Suprapubic skin (tissue), 4 donors: Measurements from ENCODE around the gene EVA1C. TPM values are rescaled to one million over a fixed set of nuclear protein-coding genes. Genes with fewer than 3 reads are reported as not detected.

Source experiments
- DNase-seq, 2 donors: peaks; one replicate each; pipeline ENCODE4 v3.0.0-alpha.2; 2019; ENCODE audit warnings: low spot score in 2 of 2
- H3K27ac ChIP-seq: fragments of 200-600 bp; sonication (generic); one replicate; pipeline ENCODE4 v1.5.1; 2019
- H3K27me3 ChIP-seq: fragments of 200-600 bp; sonication (generic); one replicate; pipeline ENCODE4 v1.5.1; 2019
- H3K36me3 ChIP-seq: fragments of 200-600 bp; sonication (generic); one replicate; pipeline ENCODE4 v1.5.1; 2019
- H3K4me1 ChIP-seq: fragments of 200-600 bp; sonication (generic); one replicate; pipeline ENCODE4 v1.5.1; 2019
- H3K4me3 ChIP-seq: fragments of 200-600 bp; sonication (generic); one replicate; pipeline ENCODE4 v1.5.1; 2019; ENCODE audit warnings: mild to moderate bottlenecking
- H3K9me3 ChIP-seq: fragments of 200-600 bp; sonication (generic); one replicate; pipeline ENCODE4 v1.5.1; 2019
- EP300 ChIP-seq: sonication (generic); formaldehyde crosslinking; IDR thresholded peaks from one replicate; pipeline ENCODE4 v1.6.1; 2017; ENCODE audit warnings: antibody characterized with exemption
- POLR2A ChIP-seq, 2 donors: fragments of 450-650 bp; IDR thresholded peaks; one replicate each; pipeline ENCODE4 v1.6.1; 2017; ENCODE audit warnings: antibody characterized with exemption in 2 of 2, mild to moderate bottlenecking in 2 of 2, moderate library complexity in 2 of 2
- POLR2AphosphoS5 ChIP-seq, 3 donors: sonication (generic); formaldehyde crosslinking; IDR thresholded peaks; one replicate each; pipeline ENCODE4 v1.6.1; 2017; ENCODE audit warnings: antibody characterized with exemption in 3 of 3
- WGBS: methylation state at CpG from one replicate; pipeline ENCODE4 v1.1.5; 2018; 5-methylcytosine and 5-hydroxymethylcytosine counted together
- total RNA-seq, 4 donors: library from RNA; depleted of rRNA; stranded (reverse); fragments of >200 nt; gene quantifications; one replicate each; pipeline ENCODE4 v1.1.0, GENCODE V29; 2016
- TF ChIP-seq, protein P1 (sequence below), 2 donors: fragments of 200-600 bp in 1 of 2; fragments of 450-650 bp in 1 of 2; sonication (generic) in 1 of 2; IDR thresholded peaks; one replicate each; pipeline ENCODE4 v1.5.1; 2016 to 2019; ENCODE audit warnings: antibody characterized with exemption in 2 of 2, mild to moderate bottlenecking in 1 of 2, moderate library complexity in 1 of 2

Gene EVA1C
- total RNA-seq, 4 donors from 2014 or later: 57.1 to 98.6 (median 63.2) TPM

DNA sequence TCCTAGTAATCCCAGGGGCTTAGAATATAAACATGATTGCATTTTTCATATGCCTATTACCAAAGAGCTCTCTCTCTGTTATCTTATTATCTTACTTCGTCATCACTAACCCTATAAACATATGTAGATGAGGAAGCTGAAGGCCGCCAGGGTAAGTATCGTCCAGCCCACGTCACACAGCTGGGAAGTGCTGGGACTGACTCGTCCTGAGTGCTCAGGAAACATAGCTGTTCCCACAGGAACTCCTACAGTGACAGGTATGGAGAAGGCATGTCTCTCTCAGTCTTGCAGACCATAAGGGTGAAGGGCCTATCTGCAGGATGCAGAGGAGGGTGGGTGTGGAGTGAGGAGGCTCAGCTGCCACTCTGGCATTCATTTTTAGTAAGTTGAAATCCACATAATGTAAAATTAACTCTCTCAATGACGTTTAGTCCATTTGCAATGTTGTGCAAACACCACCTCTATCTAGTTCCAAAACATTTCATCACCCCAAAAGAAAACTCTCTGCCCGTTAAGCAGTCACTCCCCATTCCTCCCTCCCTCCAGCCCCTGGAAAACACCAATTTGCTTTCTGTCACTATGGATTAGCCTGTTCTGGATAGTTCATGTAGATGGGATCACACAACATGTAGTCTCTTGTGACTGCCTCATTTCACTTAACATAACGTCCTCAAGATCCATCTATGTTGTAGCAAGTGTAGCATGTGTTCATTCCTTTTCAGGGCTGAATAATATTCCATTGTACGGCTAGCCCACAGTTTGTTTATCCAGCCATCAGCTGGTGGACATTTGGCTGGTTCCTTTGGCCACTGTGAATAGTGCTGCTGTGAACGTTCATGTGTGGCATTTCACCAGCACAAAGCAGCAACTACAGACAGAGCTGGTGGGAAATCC, 104.5 kb downstream of the EVA1C start:
- Histone ChIP-seq H3K27ac (no peak overlapping the region), H3K9me3 (no peaks in the 10 kb centered on the region), H3K27me3 (no peaks in the 10 kb centered on the region), H3K36me3 (peaks cover 18% of the 10 kb centered on the region), H3K4me1 (peaks cover 16% of the 10 kb centered on the region), H3K4me3 (no peak overlapping the region)
- DNase-seq: no peak
- WGBS: 63% methylated on average over 10 of the region's 10 CpGs
- TF ChIP-seq POLR2AphosphoS5 (IDR thresholded peaks at IDR 0.05) (no peak), EP300 (no peak), POLR2A (IDR thresholded peaks at IDR 0.05) (no peak)
- TF ChIP-seq, protein P1, sequence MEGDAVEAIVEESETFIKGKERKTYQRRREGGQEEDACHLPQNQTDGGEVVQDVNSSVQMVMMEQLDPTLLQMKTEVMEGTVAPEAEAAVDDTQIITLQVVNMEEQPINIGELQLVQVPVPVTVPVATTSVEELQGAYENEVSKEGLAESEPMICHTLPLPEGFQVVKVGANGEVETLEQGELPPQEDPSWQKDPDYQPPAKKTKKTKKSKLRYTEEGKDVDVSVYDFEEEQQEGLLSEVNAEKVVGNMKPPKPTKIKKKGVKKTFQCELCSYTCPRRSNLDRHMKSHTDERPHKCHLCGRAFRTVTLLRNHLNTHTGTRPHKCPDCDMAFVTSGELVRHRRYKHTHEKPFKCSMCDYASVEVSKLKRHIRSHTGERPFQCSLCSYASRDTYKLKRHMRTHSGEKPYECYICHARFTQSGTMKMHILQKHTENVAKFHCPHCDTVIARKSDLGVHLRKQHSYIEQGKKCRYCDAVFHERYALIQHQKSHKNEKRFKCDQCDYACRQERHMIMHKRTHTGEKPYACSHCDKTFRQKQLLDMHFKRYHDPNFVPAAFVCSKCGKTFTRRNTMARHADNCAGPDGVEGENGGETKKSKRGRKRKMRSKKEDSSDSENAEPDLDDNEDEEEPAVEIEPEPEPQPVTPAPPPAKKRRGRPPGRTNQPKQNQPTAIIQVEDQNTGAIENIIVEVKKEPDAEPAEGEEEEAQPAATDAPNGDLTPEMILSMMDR (IDR thresholded peaks at IDR 0.05): no peak

DNA sequence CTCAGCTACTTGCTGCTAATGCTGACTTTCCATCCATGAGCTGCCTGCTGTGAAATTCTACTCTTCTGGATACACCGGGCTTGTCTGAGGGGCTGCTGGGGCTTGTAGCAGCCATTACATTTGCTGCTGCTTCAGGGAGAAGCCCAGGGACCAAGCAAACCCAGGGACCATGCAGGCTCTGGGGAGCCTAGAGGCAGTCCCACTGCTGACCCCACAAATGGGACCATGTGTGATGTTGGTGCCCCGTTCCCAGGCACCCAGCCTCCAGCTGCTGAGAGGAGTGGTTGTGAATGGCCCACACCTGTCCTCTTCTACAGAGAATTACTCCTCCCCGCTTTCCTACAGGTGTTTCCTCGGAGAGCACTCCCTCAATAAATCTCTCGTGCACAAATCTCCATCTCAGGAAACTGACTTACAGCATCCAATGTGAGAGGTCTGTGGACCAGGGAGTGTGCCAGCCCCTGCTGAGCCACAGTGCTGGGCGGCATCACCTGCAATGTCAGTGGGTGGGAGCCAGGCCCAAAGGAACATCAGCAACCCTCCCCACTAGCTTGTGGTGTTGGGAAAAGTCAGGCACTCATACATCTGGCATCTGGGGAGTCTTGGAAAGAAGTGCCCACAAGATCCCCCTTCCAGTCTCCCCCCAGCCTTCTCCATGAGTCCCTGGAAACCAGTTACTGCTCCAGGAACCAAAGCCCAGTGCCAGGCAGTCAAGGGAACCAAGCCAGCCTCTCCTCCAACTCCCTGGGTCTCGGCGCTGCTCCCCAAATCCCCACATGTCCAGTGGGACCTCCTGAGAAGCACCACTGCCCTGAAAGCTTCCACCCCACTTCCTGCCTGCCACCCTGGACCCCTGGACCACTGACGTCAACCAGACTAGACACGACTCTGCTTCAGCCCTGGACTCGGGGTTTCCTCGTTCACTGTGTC, 107.7 kb downstream of the EVA1C start:
- Histone ChIP-seq H3K27ac (peak overlapping the region; percentile 75), H3K4me1 (peaks cover 21% of the 10 kb centered on the region), H3K27me3 (no peaks in the 10 kb centered on the region), H3K9me3 (no peaks in the 10 kb centered on the region), H3K4me3 (no peak overlapping the region), H3K36me3 (peaks cover 2% of the 10 kb centered on the region)
- TF ChIP-seq, protein P1 (IDR thresholded peaks at IDR 0.05): no peak
- TF ChIP-seq POLR2AphosphoS5 (IDR thresholded peaks at IDR 0.05): no peak
- DNase-seq: no peak
- WGBS: 89% methylated on average over 10 of the region's 12 CpGs

DNA sequence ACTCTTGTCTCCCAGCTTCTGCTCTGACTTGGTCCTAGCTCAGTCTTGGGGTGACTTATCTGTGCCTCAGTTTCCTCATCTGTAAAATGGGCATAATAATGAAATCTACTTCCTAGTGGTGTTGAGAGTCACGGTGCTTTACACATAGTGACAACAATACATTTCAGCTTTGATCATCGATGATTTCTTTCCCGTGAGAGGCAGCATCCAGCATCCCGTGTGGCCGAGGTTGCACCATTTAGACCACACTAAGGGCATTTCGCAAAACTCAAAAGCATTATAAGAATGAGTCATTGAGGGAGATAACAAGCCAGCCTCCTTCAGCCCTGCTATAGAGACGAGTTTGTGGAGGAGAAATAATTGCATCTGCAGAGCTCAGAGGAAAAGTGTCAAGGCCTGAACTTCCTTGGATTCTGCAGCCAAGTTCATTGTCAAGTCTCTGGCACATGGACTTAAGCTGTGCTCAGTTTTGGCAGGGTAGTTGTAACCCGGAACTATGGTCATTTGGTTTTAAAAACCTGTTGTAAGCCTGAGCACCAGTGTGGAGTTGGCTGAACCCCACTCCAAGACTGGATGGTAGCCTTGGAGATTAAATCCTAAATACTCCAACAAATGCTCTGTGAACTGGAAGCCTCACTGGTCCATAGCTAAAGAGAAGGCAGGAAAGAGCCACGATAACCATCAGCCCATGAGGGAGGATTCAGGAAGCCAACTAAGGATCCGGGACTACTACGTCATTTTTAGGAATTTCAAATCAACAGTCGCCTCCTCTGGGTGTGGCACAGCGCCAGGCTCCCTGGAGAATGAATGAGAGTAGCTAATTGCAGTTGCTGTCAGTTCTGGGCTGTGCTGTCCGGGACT, 108.6 kb downstream of the EVA1C start:
- no peaks in the 10 kb centered on the region for H3K27me3 ChIP-seq
- no peaks in the 10 kb centered on the region for H3K36me3 ChIP-seq
- no peaks in the 10 kb centered on the region for H3K9me3 ChIP-seq
- H3K4me3 ChIP-seq: no peak overlapping the region
- DNase-seq: peak; percentile 90 to 93
- peaks cover 21% of the 10 kb centered on the region for H3K4me1 ChIP-seq
- TF ChIP-seq POLR2AphosphoS5 (IDR thresholded peaks at IDR 0.05): peak in 2 of 3 donors; percentile 16 to 24
- TF ChIP-seq EP300: no peak
- peak overlapping the region; percentile 75 for H3K27ac ChIP-seq
- WGBS: 35% methylated on average over 14 of the region's 14 CpGs

DNA sequence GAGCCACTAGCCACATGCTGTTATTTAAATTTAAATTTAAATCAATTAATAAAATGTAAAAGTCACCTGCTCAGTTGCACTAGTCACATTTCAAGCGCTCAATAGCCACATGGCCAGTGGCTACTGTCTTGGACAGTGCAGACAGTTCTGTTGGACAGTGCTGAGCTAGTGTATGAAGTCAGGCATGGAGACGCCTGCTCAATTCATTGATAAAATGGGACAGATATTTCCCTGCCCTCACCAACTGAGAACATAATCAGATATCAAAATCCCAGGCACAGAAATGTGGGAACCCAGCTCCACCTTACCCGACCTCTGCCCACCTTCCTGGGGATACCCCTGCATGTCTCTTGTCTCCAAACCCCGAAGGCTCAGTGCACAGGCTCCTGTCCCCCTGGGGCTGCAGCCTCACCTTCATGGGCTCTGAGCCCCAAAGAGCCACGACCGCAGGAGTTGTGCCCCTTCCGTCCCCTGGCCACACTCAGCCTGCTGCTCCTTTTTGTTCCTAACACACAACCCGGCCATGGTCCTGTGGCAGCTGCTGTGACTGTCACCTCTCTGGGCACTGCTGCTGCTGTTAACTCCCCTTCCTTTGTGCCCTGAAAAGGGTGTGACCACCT, 109.3 kb downstream of the EVA1C start:
- H3K4me3 ChIP-seq: no peak overlapping the region
- no peak for DNase-seq
- H3K36me3 ChIP-seq: no peaks in the 10 kb centered on the region
- TF ChIP-seq, protein P1 (IDR thresholded peaks at IDR 0.05): no peak
- TF ChIP-seq EP300: no peak
- TF ChIP-seq POLR2AphosphoS5 (IDR thresholded peaks at IDR 0.05): no peak
- no peak for TF ChIP-seq POLR2A (IDR thresholded peaks at IDR 0.05)
- no peaks in the 10 kb centered on the region for H3K27me3 ChIP-seq
- H3K4me1 ChIP-seq: peaks cover 21% of the 10 kb centered on the region
- peak overlapping the region; percentile 75 for H3K27ac ChIP-seq
- WGBS: 70% methylated on average over 8 of the region's 8 CpGs
- H3K9me3 ChIP-seq: no peaks in the 10 kb centered on the region

DNA sequence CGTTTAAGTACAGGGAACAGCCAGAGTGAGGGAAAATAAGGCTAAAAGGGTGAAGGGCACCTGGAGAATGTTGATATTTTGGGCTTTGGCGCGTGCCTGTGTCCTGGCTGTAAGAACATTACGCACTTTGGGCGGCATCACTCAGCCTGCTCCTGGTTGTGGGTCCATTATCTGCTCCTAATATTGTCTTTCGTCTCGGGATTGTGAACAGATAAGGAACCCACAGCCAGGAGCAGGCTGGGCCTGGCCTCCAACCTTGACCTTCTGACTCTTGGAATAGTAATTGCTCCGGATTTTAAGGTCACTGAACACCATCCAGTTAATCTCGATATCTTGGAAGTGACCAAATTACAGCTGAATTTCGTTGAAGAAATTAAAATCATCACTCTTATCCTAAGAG, 111.0 kb downstream of the EVA1C start:
- 87% methylated on average over 10 of the region's 10 CpGs for WGBS
- TF ChIP-seq, protein P1 (IDR thresholded peaks at IDR 0.05): no peak
- Histone ChIP-seq H3K9me3 (no peaks in the 10 kb centered on the region), H3K27me3 (no peaks in the 10 kb centered on the region), H3K27ac (peak overlapping the region; percentile 54), H3K4me1 (peaks cover 21% of the 10 kb centered on the region), H3K36me3 (no peaks in the 10 kb centered on the region), H3K4me3 (no peak overlapping the region)
- no peak for DNase-seq
